Measurements from ENCODE around the gene SUCLA2. TPM values are rescaled to one million over a fixed set of nuclear protein-coding genes. Genes with fewer than 3 reads are reported as not detected.

SUCLA2 gene
- polyA plus RNA-seq, 1 donor from 2014 or later, result 137 TPM

Other genes starting within 250 kb of the SUCLA2 start
- gene NUDT15, start 36.5 kb upstream of the SUCLA2 start, polyA plus RNA-seq, result 23.0 and 23.4 TPM in 2 replicates
- gene MED4, start 93.8 kb upstream of the SUCLA2 start, polyA plus RNA-seq, result 81.0 and 87.5 TPM in 2 replicates
- gene ITM2B, start 231.9 kb upstream of the SUCLA2 start, polyA plus RNA-seq, result 201 and 275 TPM in 2 replicates